AG20443 (cell line): ENCODE results near the gene RBM19.

ENCODE experiments used
- DNase-seq: peaks from one replicate; pipeline ENCODE4 v3.0.0; 2012; ENCODE audit warnings: low spot score, mixed read lengths

Gene RBM19

DNA sequence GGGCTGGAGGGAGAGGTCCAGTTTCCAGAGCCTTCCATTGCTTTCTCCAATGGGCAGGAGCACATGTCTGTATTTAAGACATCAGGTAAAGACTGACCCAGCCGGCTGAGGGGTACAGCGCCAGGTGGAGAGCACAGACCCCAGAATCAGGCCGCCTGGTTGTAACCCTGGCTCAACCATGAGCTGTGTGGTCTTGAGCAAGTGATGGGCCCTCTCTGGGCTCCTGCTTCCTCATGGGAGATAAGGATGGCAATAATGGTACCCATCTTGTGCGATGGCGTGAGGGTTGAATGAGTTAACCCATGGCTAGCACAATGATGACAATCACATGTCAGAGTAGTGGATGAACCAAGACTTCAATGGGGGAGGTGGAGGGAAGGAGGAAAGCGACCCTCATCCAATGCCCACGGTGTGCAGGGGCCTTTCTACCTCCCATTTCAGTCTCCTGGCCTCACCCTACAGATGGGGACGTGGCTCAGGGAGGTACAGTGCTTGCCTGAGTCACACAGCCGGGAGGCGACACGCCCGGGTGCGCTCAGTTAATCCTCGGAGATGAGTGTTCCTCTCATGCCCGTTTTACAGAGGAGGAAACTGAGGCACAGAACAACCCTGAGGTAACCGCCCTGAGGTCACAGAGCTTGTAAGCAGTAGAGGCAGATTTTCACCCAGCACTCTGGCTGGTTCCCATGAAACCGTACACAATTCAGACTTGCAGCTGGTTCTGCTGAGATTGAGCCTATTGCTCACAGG, 163.9 kb downstream of the RBM19 start:
- DNase-seq = no peak

DNA sequence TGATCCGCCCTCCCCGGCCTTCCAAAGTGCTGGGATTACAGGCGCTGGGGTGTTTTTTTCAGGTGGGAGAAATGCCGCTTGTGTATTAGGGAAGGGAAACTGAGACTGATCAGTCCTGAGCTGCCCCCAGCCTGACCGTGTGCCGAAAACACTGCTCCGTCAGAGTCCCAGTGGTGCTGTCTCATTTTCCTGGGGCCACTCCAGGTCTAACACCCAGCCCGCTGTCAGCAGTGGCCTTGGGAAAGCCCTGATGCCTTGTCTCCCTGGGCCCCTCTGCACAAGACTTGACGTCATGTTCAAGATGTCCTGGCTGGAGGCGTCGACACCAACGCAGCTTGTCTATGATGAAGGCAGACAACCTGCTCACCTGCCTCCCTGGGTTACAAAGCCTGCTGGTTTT, 165.9 kb downstream of the RBM19 start:
- DNase-seq = no peak

DNA sequence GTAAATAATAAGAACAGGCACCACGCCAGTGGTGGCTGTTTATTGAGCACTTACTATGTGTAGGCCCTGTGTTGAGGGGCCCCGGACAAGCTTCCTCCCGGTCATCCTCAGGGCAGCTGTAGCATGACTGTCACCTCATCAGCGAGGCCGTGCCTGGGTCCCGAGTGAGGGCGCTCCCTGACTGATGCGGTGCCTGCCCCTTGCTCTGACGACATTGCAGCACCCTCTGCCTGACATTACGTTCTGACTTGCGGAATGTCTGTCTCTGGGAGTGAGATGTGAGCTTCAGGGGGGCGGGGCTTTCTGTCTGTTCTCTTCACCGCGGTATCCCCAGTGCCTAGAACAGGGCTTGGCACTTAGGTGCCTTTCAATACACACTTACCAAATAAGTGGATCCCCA, 167.6 kb downstream of the RBM19 start:
- no peak for DNase-seq

DNA sequence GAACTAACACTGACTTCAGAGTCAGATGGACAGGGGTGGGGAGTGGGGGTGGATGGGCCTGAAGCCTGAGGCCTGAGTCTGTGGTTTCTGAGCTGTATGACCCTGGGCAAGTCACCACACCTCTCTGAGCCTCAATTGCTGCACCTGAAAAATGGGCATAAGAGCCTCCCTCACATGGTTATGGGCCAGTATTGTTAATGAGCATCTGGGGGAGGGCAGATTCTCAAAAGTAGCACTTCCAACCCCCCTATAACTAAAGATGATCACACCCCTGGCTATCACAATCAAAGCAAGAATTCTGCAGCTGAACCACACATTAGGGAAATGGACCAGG, 168.6 kb downstream of the RBM19 start:
- no peak for DNase-seq

DNA sequence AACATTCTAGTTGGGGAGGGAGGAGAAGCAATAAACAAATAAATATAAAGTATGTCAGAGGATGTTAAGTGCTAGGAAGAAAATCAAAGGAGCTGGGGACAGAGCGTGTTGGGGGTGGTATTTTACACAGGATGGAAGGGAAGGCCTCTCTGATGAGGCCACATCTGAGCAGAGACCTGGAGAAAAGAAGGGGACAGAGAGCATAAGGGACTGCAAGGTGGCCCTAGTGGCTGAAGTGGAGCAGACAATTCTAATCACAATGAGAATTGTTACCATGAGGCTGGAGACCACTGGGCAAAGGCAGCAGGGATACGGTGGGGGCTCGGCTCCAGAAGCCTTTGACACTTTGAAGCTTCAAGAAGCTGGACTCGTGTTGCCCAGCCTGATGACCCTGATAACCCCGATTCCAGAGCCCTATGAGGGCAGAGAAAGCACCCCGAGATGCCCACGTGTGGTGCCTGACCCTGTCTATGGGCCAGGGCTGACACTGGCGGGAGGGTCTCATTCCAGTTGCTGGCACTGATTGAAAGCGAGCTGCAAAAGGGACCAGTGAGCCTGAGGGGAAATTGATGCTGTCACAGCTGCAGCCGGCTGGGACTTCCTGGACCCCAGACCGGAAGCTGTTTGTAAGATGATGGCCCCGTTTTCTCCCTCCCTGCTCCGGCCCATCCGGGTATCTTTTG, 169.1 kb downstream of the RBM19 start:
- no peak for DNase-seq

DNA sequence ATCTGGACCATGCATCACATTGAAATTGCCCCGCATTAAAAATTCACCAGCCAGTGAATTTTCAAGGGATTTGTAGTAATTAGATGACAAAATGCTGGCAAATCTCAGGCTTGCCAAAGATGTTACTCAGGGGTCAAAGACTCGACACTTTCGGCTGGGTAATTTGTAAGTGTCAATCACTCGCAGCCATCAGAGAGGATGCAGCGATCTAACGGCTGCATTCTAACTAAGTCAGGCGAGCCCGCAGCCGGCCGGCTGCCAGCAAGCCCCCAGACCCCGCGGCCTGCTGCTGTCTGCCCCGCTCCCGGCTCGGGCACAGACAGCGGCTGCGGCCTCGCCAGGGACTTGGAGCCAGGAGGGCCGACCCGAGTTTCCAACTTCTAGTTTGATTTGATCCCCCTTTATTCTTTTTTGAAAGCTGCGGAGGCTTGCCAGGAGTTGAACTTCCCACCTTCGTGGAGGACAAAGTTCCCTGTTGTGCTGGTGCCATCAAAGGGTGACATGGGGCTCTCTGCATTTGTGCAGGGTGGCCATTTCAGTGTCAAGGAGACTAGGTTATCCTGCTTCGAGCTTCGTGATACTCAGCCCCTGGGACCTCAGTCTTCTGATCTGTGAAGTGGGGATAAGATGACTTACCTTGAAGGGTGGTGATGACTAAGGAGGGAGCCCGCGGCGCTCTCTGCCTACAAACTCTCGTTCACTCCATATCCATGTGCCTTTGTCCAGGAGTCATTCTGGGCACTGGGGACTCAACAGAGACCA, 169.9 kb downstream of the RBM19 start:
- DNase-seq = no peak

DNA sequence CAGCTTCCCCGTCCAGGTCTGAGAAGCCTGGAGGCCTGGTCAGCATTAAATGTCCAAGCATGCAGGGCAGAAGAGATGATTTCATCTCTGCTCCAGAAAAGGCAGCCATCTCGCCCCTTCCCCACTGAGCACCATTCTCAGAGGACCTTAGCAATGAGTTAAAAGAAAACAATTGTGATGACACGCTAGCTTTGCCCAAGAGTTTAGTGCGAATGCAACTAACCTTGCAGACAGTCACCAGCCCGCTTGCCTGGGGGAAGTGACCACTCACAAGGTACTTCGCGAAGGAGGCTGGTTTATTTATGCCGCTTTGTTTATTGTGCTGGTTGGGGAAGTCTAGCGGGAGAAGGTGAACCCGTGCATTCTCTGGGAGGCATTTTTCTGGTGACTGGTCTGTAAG, 170.7 kb downstream of the RBM19 start:
- DNase-seq = no peak

DNA sequence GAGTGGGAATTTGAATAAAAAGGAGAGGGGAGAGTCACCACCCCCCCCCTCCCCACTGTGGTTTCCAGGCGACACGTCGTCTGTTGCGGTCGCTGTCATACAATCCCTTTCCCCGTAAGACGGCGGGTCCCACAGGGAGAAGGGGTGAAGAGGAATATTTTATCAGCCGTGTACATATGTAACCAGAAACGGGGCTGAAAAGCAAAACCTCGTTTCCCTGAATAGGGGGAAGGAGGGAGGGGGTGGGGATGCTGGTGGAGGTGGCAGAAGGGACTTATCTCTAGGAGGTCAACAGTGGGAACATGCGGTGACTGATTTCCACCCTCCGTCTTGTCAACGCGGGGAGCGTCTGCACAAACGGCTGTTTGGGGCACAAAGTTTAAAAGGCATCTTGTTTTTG, 171.4 kb downstream of the RBM19 start:
- DNase-seq = no peak

DNA sequence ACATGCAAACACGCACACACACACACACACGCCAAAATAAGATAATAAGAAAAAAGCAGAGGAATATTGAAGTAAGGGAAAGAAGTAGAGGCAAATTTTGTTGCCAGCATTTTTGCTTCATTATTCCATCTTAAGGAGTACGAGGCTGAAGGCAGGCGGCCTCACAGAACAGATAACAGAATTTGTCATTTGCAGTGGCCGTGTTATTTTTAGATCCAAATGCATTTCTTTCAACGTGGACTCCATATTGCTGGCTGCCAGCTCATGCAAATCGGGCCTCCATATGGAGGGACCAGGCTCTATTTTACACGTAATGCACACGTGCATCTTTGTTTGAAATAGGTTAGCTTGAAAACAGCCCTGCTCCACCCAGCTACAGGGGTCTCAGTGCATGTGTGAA, 172.9 kb downstream of the RBM19 start:
- no peak for DNase-seq

DNA sequence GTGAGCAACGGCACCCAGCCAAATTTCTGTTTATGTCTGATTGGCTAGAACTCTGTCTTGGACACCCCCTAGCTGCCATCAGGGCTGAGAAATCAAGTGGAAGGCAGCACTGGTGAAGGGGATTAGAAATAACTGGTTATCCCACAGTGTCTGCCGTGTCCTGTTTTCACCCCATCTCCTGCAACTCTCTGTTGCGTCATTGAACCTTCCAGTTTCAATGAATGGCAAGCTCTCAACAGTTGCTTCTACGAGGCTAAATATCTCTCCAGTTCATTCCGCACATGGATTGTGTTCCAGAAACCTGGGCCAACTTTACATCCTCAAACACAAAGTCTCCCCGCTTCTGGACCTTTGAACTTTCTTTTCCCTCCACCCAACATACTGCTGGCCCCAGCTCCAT, 173.7 kb downstream of the RBM19 start:
- DNase-seq = no peak

DNA sequence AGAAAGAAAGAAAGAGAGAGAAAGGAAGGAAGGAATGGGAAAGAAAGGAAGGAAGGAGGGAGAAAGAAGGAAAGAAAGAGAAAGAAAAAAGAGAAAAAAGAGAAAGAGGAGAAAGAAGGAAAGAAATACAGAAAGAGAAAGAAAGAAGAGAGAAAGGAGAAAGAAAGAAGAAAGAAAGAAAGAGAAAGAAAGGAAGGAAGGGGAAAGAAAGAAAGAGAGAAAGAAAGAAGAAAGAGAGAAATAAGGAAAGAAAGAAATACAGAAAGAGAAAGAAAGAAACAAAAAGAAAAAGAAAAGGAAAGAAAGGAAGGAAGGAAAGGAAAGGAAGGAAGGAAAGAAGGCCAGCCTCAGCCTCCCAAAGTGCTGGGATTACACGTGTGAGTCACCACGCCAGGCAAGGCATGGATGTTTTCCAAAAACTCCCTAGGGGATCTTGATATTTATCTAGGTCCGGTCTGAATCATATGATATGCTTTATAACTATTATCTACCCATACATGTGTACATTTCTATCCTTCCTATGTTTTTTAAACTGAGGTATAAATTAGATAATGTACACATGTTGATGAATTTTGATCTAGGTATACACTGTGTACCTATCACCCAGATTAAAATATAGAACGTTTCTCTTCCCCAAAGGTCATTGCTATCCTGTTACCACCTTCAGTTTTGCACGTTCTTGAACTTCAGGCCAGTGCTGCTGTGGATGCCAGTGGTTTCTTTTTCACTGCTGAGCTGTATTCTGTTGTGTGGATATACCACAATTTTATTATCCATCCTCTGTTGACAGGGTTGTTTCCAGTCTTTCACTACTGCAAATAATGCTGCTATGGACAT, 177.9 kb downstream of the RBM19 start:
- no peak for DNase-seq

DNA sequence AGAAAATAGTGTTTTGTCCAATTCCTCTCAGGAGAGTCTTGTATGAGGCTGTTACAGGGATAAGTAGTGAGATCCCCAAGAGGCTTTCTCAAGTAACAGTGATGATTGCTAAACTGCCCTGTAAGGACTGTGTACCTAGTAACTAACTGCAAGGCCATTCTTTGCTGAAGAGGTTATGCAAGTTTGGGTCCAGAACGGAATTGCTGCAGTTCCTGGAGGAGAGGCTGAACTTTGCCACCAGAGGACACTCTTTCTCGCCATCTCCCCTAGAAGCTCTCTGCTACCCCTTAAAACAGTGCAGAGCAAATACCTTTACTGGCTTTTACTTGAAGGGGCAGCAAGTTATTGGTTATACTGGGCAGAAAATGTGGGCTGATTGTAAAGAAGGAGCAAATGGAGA, 180.0 kb downstream of the RBM19 start:
- DNase-seq = no peak

DNA sequence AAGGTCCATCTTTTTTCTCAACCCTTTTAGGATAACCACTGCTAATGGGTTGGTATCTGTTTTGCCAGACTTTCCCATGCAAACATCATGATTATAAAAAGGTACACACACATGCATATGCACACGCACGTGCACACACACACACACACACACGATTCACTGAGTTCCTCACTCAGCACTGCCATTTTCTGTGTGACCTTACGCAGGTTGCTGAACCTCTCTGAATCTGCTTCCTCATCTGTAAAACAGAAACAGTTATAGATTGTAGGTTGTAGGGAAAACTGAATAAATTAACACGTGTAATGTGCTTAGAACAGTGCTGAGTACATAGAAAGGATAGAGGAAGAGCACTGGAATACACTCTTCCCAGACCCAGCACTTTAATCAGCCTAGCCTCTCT, 182.3 kb downstream of the RBM19 start:
- DNase-seq = no peak

DNA sequence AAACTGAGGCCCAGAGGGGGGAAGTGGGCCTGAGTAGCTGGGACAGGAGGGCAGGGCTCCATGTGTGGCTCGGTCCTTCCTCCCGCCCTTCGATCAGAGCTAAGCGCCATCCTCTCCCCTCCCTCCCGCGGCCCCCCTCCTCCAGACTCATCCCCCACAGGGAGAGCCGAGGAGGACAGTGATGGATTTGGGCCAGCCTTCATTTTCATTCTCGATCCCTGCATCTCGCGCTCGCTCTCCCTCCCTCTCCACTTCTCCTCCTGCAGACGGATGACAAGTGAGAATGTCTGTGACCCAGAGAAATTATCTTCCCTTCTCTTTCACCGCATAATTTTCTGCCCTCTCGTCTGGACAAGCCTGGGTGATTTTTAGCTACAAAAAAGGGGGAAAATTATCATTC, 183.3 kb downstream of the RBM19 start:
- no peak for DNase-seq

DNA sequence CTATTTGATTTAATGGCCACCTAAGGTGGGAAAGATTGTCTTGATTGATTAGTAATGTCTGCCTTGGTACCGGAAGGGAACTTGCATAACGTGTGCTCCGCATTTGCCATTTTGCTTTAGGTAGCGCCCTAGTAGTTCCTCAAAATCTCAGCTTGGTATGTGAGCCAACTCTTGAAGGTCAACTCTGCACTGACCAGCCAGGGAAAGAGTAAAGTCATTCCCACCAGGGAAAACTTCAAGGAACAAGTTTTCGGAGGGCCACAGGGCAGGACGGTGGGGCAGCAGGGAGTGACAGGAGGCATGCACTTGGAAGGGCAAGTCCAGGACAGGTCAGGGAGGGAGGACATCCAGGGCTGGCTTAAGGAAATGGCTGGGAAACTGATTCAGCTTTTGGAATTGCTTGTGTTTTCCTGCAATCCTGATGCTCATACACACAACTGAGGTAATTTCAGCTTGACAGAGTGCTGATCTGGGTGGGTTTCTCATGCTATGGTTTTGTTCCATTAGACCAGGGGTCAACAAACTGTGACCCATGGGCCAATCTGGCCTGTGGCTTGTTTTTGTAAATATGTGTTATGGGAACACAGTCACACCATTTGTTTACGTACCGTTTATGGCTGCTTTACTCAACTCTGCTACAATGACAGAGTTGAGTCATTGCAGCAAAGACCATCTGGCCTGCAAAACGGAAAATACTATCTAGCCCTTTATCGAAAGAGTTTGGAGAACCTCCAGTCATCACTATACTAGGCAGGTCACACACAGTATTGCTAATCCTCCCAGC, 184.5 kb downstream of the RBM19 start:
- no peak for DNase-seq

DNA sequence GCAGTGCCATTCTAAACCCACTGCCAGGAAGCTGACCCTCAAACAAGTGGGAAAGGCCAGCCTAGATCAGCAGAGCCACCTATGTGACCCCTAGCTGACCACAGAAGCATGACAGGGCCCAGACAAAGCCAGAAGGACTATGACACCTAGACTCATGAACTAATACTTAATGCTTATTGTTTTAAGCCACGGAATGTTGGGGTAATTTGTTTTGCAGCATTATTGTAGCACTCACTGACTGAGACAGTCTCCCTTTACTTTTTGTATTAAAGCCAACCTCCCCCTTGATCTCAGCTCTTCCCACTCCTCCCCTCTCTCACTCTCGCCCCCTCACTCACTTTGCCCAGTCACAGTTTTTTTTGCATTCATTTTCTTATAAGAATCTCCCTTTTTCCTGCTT, 186.4 kb downstream of the RBM19 start:
- no peak for DNase-seq

DNA sequence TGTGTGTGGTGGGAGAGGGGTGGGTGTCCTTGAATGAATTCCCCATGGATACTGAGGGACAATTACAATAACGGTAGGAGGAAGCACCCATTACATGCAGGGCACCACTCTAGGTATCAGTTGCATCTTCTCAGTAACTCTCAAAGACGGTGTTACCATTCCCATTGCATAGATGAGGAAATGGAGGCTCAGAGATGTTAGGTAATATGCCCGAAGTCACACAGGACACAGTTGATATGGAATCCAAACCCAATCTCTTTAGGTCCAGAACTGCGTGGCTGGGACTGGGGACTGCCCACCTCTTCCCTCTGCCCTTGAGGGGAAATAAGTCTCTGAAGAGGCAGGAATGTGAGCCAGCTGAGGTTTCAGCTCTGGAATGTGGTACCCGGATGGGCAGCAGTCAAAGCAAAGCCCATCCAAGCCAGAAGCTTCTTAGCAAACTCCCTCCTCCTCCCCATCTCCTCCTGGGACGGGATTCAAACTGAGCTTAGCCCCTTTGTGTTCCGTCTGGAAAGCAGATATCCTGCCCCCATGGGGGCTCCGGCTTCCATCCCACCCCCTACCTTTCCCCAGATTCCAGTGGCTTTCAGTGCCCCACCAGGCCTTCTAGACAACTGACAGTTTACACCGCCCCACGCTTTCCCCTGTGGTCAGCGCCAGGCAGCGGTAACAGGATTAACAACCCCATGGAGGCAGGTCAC, 187.5 kb downstream of the RBM19 start:
- no peak for DNase-seq

DNA sequence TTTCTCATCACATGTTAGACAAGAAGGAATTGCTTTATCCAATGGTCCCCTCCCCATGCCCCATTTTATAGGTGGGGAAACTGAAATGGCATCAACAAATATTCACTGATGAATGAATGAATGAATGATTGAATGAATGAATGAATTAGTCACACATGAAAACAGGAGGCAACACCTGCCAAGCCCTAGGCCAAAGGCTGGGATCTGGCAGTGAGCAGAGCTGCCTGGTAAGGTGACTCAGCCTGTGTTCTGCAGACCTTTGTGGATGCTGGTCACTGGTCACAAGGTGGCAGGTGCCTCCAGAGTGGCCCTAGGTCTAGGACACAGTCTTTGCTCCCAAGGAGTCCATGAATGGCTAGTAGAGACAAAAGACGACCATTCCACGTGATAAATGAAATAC, 188.4 kb downstream of the RBM19 start:
- no peak for DNase-seq

DNA sequence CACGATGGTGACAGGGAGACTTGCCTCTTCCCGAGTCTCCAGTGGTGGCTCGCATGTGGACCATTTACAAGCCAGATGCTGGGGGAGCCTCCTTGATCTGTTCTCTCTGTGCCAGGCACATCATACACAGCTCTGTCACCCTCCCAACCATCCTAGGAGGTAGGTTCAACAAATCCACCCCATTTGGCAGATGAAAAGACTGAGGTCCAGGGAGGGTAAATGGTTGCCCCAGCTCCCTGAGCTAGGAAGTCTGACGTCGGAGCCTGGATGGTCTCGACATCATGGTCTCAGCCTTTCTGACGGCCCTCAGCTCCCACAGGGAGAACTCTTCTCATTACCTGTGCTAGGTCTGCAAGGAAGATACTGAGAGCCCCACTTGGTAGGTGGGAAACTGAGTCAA, 189.6 kb downstream of the RBM19 start:
- DNase-seq = no peak

DNA sequence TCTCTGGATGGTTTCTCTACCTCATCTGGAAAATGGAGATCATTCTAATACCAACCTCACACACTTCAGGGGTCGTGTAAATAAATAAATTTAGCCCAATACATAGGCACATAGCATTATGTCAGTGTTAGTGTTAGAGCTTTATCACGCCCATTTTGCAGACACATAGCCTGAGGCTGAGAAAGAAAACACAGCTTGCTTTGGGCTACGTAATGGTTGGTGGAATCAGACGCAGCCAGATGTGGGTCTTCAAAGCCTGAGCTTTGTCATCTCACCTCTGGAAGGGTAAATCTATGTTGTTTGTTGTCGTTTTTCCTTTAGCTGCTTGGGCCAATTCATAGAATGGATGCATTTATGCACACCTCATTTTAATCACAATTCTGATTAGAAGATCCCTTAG, 191.6 kb downstream of the RBM19 start:
- DNase-seq = no peak

DNA sequence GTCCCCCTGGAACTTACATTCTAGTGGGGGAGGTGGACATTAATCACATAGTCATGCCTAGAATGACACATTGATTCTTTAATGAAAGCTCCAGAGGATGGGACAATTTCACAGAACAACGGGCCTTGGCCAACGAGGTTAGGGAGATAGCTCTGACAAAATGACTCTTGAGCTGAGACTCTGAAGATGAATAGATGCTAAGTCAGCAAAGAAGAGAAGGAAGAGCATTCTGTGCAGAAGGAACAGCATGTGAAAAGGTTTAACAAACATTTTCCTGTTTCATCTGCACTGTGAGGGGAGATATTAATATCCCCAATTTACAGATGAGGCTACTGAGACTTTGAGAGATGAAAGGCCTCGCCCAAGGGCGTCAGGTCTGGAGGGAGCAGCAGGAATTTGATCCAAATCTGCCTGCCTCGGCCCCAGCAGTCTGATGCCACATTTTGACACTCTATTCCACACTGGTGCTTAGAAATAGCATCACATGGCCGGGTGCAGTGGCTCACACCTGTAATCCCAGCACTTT, 193.6 kb downstream of the RBM19 start:
- no peak for DNase-seq
